Measurements from ENCODE around the gene ZPLD1.

ZPLD1 gene

DNA sequence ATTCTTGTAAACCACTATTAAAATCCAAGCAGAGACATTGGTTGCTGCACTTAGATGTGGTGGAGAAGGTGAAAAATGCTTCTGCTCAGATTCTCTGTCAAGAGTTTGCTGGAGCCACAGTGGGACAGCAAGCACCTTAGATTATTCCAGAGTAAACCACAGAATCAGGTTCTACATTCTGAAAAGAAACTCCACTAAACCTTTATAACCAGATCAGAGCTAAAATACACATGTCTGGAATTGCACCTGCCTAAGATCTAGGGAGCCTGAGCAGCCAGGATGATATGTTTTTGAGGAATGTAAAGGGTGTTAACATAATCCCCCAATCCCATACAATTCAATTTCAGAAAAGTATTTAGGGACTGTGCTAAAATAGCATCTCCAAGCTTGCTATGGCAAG is at the start of gene ZPLD1:
Gene ZPLD1, plus strand, starts transcription at position 301 of the 400 bp plus-strand sequence. CDS start 3,473 bp downstream, outside the sequence.
- no peak for DNase-seq

DNA sequence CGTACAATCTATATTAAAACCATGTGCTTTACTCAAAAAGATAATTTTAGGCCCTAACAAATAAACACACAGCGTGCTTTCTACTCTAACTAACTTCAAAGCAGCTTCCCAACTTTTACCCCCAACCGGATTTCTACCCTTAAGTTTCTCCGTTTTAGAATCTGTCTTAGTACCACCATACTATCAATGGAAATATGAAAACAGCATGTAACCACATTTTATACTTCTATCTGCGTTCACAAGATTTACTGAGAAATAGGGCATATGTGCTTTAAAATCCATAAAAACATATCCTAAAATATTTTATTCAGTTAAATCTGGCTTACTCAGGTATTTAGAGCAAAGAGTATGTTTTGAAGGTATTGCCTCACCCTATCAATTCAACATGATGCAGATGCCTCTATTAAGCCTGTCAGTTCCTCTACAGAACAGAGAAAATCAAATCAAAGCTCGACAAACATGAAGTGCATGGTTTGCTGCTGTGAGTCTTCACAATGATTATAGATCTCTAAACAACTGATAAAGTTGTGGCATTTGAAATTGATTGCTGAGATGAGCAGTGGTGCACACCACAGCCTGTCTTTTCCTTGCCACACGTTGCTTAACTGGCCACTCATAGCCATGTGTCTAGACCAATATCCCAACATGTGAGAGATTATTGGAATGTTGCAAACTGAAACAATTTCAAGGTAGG is 44.5 kb upstream of the ZPLD1 start:
- DNase-seq, result no peak

GRCh38 chr3:102390916-102391315 is 43.9 kb upstream of the ZPLD1 start:
- DNase-seq, result no peak

DNA sequence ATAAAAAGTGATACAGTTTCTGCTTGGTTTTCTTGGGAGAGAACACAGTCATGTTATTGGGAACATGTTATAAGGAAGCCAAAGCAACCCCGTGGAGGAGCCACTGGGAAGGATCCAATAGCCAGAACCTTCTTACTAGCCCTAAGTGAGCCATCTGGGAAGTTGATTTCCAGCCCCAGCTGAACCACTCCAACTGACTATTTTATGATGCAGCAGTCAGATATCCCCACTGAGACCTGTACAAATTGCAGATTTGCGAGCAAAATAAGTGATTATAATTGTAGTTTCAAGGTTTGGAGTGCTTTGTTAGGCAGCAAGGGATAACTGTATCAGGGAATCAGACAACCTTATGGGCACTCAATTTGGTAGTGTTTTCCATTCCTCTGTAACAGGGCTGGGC is 43.3 kb upstream of the ZPLD1 start:
- DNase-seq, result no peak

DNA sequence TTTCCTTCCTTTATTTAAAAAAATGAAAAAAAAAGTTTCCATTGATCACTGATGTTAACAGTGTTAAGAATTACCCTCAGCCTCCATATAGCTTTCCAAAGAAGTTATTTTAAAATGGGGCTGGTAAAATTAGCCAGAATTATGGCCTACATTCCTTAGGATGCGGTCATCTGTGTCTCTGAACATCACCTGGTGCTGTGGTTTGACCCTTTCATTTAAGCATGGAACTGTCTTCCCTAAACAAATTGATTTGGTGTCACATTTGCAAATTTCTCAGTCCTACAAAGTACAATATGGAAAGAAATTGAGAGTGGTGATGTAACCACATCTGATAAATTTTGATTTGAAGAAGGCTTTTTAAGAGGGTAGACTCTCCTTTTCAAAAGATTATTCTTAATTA is 40.3 kb upstream of the ZPLD1 start:
- DNase-seq, result peak in 1 of 2 experiments; percentile 12

DNA sequence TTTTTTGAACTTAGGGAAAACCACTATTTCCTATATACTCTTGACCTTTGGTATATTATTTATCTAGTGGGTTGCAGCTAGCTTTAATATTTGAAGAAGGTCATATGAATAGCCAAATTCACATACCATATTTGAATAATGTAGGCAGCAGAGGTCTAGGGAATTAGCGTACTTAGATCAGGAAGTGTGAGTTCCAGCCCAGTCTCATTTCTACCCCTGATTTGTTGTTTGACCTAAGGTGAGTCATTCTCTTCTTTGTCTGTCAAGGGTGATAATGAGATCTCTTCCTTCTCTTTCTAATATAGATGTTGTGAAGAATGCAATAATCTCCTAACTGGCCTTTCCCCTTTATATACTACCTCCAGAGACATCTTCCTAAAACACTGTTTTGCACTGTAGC is 36.6 kb upstream of the ZPLD1 start:
- DNase-seq, result peak; percentile 66 to 84

DNA sequence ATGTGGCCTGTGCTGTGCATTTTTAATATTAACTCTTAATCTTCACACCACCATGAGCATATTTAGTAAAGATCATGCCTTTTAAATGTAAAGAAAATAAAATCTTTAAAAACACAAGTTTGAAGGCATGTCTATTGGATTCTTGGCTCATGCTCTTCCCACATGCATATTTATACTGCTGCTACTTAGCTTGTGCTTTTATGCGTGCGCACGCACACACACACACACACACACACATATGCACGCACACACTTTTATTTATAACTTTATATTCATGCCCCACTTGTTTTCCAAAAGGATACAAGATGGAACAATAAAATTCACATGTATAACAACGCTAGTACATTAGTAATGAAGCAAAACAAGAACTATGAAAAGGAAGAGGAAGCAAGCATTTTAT is 36.1 kb upstream of the ZPLD1 start:
- no peak for DNase-seq

DNA sequence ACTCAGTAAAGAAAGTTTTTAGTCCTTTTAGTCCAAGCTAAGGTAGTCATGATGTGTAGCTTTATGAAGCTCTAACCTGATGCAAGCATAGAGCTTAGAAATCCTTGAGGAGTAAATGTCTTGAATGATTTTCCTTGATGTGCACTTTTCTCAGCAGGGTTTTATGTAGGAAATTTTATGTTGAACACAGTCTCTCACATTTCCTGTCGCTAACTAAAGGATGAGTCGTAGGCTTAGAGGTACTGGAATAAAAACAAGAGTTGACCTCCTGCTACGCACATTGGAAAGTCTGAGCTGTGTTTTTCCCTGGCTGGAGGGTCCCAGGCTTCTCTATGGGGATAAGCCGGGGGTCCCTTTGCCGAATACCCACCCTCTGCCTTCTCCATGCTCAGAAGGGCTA is 34.7 kb upstream of the ZPLD1 start:
- no peak for DNase-seq

GRCh38 chr3:102400766-102401165 is 34.0 kb upstream of the ZPLD1 start:
- no peak for DNase-seq

DNA sequence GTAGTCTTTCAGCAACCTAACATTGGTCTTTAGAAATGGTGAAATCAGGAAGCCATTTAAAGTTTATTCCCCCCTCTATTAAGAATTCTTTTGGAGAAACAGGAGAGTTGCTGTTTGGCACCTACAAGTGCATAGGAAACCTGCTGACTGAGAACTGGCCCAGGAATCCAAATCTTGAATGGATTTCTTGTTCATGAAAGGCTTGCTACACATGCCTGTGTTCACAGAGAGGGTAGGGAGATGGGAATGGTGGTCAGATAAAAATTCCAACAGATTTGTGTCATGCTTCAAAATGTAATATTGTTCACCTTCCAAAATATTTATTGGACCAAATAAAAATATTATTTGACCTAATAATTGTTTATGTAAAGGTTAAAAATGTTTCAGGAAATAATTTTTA is 24.2 kb upstream of the ZPLD1 start:
- DNase-seq, result no peak

DNA sequence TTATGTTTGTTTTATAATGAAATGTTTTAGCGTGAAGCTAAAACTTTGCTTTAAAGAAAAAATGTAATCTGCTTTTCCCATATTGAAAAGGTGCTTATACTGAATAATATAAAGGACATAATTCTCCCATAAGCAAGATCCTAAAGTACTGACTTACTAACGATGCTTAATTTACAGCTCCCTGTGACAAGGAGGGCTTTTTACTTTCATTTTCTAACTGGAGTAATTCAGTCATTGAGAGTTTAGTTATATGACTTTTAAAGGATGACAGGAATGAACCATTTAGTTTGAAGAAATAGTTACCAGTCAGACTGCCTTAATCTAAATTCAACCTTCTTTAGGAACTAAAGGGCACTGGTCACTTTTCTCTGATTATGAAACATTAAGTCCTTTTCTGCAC is 19.3 kb upstream of the ZPLD1 start:
- DNase-seq, result no peak

GRCh38 chr3:102419786-102420185 is 15.0 kb upstream of the ZPLD1 start:
- DNase-seq, result no peak

GRCh38 chr3:102441832-102442231 is 7.0 kb downstream of the ZPLD1 start:
- no peak for DNase-seq

- no peak for DNase-seq
These were observed 8.2 kb downstream of the ZPLD1 start for GRCh38 chr3:102443021-102443420.

DNA sequence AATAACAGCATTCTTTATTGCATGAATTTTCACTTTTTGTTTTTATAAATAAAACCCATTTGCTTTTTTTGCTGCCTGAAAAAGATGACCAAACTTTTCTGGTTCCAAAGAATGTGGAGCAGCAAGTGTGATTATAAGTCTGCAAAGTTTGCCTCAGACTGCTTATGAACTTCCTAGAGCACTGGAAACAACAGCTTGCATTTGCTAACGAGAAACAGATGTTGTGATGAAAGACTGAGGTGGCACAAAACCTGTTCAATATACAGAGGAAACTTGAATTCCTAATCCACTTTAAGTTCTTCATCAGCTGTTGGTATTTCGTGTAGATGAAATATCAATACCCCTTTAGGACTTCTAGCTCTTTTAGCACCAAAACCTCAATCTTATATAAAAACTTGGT is 9.3 kb downstream of the ZPLD1 start:
- no peak for DNase-seq

- no peak for DNase-seq
These were observed 12.5 kb downstream of the ZPLD1 start for GRCh38 chr3:102447272-102447671.

DNA sequence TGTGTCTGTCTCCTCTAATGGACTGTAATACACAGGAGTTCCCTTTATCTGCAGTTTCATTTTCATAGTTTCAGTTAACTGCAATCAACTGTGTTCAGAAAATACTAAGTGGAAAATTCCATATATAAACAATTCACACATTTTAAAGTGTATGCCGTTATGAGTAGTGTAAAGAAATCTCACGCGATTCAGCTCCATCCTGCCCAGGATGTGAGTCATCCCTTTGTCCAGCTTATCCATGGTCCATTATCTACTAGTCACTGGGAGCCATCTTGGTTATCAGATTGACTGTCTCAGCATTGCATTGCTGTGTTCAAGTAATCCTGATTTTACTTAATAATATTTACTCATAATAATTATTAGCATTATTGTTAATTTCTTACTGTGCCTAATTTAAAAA is 14.5 kb downstream of the ZPLD1 start:
- DNase-seq, result no peak

DNA sequence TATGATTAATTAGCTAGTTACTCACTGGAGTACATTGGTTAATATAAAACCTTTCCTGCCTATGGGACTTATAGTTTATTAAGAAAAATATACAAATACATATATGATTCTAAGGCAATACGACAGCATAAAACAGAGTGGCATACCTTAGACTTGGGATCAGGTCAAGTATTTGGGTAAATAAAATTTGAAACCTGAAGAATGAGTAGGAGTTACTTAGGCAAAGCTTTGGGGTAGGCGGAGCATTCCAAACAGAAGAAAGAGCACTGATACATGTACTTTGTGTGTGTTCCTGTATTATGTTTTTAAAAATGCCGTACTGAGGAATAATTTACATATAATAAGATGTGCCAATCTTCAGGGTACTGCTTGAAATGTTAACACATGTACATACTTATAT is 15.1 kb downstream of the ZPLD1 start:
- DNase-seq, result no peak

GRCh38 chr3:102450976-102451375 is 16.2 kb downstream of the ZPLD1 start:
- DNase-seq, result no peak

- DNase-seq, result peak in 1 of 2 experiments; percentile 2
These were observed 16.7 kb downstream of the ZPLD1 start for GRCh38 chr3:102451543-102451942.

GRCh38 chr3:102454181-102454580 is 19.4 kb downstream of the ZPLD1 start:
- DNase-seq, result no peak

DNA sequence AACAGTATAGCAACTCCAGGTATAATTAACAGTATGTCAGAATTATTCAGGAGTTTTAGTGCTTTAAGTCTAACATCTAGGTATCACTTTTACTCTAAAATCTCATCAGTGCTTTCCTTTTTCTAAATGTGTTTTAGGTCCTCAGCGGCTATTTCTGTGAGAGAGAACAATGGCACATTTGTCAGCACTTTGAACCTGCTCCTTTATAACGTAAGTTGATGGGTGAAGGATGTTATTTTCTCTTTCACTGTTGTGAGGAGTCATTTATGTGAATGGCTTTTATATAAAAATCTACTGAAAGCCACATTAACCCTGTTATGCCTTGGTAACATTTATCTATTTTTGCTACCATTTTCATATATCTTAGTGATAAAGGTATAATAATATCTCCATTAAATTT is 22.8 kb downstream of the ZPLD1 start:
- no peak for DNase-seq

- DNase-seq, result no peak
These were observed 25.8 kb downstream of the ZPLD1 start for GRCh38 chr3:102460579-102460978.

DNA sequence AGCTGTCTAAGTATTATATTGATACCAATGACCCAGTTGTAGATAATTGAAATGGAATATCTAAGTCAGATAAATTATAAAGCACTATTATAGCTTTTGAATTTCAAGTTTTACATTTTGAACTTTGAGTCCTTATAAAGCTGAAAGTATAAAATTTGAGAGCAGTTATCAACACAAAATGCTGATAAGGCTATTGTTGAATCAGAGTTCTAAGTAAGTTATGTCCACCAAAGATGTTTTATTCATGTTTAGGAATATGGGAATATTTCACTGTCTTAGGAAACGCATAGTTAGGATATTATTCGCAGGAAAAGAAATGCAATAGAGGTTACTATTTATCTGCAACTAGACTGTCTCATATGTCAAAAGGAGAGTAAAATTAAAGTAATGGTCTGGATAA is 29.4 kb downstream of the ZPLD1 start:
- DNase-seq, result no peak

DNA sequence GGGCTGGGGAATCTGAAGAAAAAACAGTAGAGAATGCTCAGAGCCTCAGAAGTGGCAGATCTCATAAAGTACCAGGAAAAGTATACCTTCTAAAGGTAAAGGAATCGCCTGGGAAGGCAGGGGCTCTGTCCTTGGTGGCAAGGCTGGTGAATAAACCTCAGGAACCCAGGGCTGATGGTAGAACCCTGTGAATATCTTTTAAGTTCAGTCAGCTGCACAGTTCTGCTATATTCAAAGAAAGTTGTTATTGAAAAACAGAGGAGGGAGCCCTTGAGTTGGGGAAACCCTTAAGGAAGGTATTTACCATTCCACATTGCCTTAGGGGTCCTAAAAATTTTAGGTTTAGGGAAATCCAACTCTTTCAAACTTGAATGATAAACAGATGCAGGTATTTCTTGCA is 31.2 kb downstream of the ZPLD1 start:
- peak in 1 of 2 experiments; percentile 59 for DNase-seq

Data from NCI-H526 (cell line).